GM23338 (cell line): ENCODE results near the gene RCE1. TPM values are rescaled to one million over a fixed set of nuclear protein-coding genes. Genes with fewer than 3 reads are reported as not detected.

Source experiments
- ATAC-seq: fragments of 200-7000 bp; cut with Tn5 transposase; 3 replicates; pipeline ENCODE4 v1.9.1; 2020
- DNase-seq: peaks from one replicate; pipeline ENCODE4 v3.0.0-alpha.2; 2015; ENCODE audit warnings: low spot score
- H2AFZ ChIP-seq: fragments of 200-600 bp; sonication (generic); 2 replicates; pipeline ENCODE4 v1.8.0; 2016; ENCODE audit warnings: antibody characterized with exemption, mild to moderate bottlenecking, moderate library complexity
- H3F3A ChIP-seq: fragments of 200-600 bp; sonication (generic); replicated peaks from 2 replicates; pipeline ENCODE4 v1.8.0; 2017; ENCODE audit warnings: antibody characterized with exemption, mixed run types, low read depth
- H3K27ac ChIP-seq: fragments of 200-600 bp; sonication (generic); 2 replicates; pipeline ENCODE4 v1.6.1; 2016; ENCODE audit warnings: low read depth
- H3K27me3 ChIP-seq: fragments of 200-600 bp; sonication (generic); 2 replicates; pipeline ENCODE4 v1.8.0; 2016; ENCODE audit warnings: mild to moderate bottlenecking, mixed run types, moderate library complexity; ENCODE audit not compliant: insufficient read depth
- H3K36me3 ChIP-seq: fragments of 200-600 bp; sonication (generic); 2 replicates; pipeline ENCODE4 v1.8.0; 2016; ENCODE audit warnings: mild to moderate bottlenecking; ENCODE audit not compliant: insufficient read depth
- H3K4me1 ChIP-seq: fragments of 200-600 bp; sonication (generic); 2 replicates; pipeline ENCODE4 v1.8.0; 2016; ENCODE audit warnings: mild to moderate bottlenecking, moderate library complexity; ENCODE audit not compliant: insufficient read depth
- H3K4me2 ChIP-seq: fragments of 200-600 bp; sonication (generic); 2 replicates; pipeline ENCODE4 v1.7.1; 2017; ENCODE audit warnings: mixed run types
- H3K4me3 ChIP-seq: fragments of 200-600 bp; sonication (generic); 2 replicates; pipeline ENCODE4 v1.6.1; 2016; ENCODE audit warnings: mixed run types
- H3K79me2 ChIP-seq: fragments of 200-600 bp; sonication (generic); replicated peaks from 2 replicates; pipeline ENCODE4 v1.8.0; 2017; ENCODE audit warnings: mild to moderate bottlenecking; ENCODE audit not compliant: insufficient read depth
- H3K9me2 ChIP-seq: fragments of 200-600 bp; sonication (generic); 2 replicates; pipeline ENCODE4 v1.8.0; 2017; ENCODE audit not compliant: insufficient read depth
- H4K20me1 ChIP-seq: fragments of 200-600 bp; sonication (generic); replicated peaks from 2 replicates; pipeline ENCODE4 v1.8.0; 2017; ENCODE audit warnings: mild to moderate bottlenecking; ENCODE audit not compliant: insufficient read depth
- H3K27ac Mint-ChIP-seq: 2 replicates; pipeline ENCODE4 v1.8.0; 2020; ENCODE audit warnings: inconsistent platforms, mild to moderate bottlenecking, moderate library complexity, mixed read lengths
- H3K27me3 Mint-ChIP-seq: 3 replicates; pipeline ENCODE4 v1.8.0; 2022; ENCODE audit warnings: low read depth, mild to moderate bottlenecking, moderate library complexity, mixed read lengths, inconsistent platforms; ENCODE audit not compliant: insufficient read depth, poor library complexity
- H3K36me3 Mint-ChIP-seq: 3 replicates; pipeline ENCODE4 v1.8.0; 2021; ENCODE audit warnings: low read depth, mild to moderate bottlenecking, inconsistent platforms, moderate library complexity, mixed read lengths
- H3K4me1 Mint-ChIP-seq: 3 replicates; pipeline ENCODE4 v1.8.0; 2020; ENCODE audit warnings: mild to moderate bottlenecking, inconsistent platforms, mixed read lengths
- H3K4me3 Mint-ChIP-seq: 3 replicates; pipeline ENCODE4 v1.8.0; 2021; ENCODE audit warnings: moderate library complexity, mild to moderate bottlenecking, inconsistent platforms, mixed read lengths
- H3K9me3 Mint-ChIP-seq: 3 replicates; pipeline ENCODE4 v1.8.0; 2020; ENCODE audit warnings: moderate library complexity, mild to moderate bottlenecking, inconsistent platforms, mixed read lengths
- CREB1 ChIP-seq: fragments of 250-450 bp; sonication (Bioruptor Pico); IDR thresholded peaks from 2 replicates; pipeline ENCODE4 v1.5.0; 2020; ENCODE audit warnings: low read depth, mild to moderate bottlenecking, moderate library complexity
- CTCF ChIP-seq, 2 experiments: fragments of 200-600 bp in 1 of 2; sonication (generic) in 1 of 2; conservative IDR thresholded peaks; 2 replicates each; pipeline versions ENCODE4 v1.5.1 to v1.6.1; 2016 to 2017; ENCODE audit warnings: antibody characterized with exemption in 2 of 2, low read depth in 2 of 2, mild to moderate bottlenecking in 2 of 2, moderate library complexity in 1 of 2
- ETS1 ChIP-seq: IDR thresholded peaks from 2 replicates; pipeline ENCODE4 v1.6.1; 2016; ENCODE audit warnings: antibody characterized with exemption
- EZH2phosphoT487 ChIP-seq: fragments of 200-600 bp; sonication (generic); IDR thresholded peaks from one replicate; pipeline ENCODE4 v1.8.1; 2018; ENCODE audit warnings: antibody characterized with exemption; ENCODE audit not compliant: unreplicated experiment
- JUNB ChIP-seq: IDR thresholded peaks from one replicate; pipeline ENCODE4 v1.6.1; 2016; ENCODE audit warnings: antibody characterized with exemption; ENCODE audit not compliant: unreplicated experiment
- NANOG ChIP-seq: IDR thresholded peaks from 2 replicates; pipeline ENCODE4 v1.6.1; 2016; ENCODE audit warnings: antibody characterized with exemption, borderline replicate concordance
- POLR2AphosphoS5 ChIP-seq: IDR thresholded peaks from 2 replicates; pipeline ENCODE4 v1.6.1; 2016; ENCODE audit warnings: antibody characterized with exemption, low read depth
- REST ChIP-seq: IDR thresholded peaks from one replicate; pipeline ENCODE4 v1.6.1; 2018; ENCODE audit warnings: antibody characterized with exemption; ENCODE audit not compliant: unreplicated experiment
- STAT1 ChIP-seq: IDR thresholded peaks from one replicate; pipeline ENCODE4 v1.6.1; 2016; ENCODE audit warnings: antibody characterized with exemption; ENCODE audit not compliant: unreplicated experiment
- ZNF114 ChIP-seq: fragments of 250-450 bp; sonication (Bioruptor Pico); IDR thresholded peaks from 2 replicates; pipeline ENCODE4 v1.5.0; 2020; ENCODE audit warnings: mild to moderate bottlenecking, moderate library complexity
- ZNF331 ChIP-seq: fragments of 250-450 bp; sonication (Bioruptor Pico); IDR thresholded peaks from 2 replicates; pipeline ENCODE4 v1.5.0; 2020; ENCODE audit warnings: low read depth, mild to moderate bottlenecking, moderate library complexity
- ZNF462 ChIP-seq: fragments of 250-450 bp; sonication (Bioruptor Pico); IDR thresholded peaks from 2 replicates; pipeline ENCODE4 v1.5.0; 2020; ENCODE audit warnings: mild to moderate bottlenecking, moderate library complexity
- polyA plus RNA-seq: library from polyadenylated mRNA; unstranded; fragments of >200 nt; fragmentation: Nextera tagmentation; extraction: Ambion mirVana; gene quantifications from 2 replicates; pipeline ENCODE4 v1.2.1, GENCODE V29; 2016
- total RNA-seq: library from RNA; depleted of rRNA; stranded (reverse); fragments of >200 nt; shearing (Covaris generic); gene quantifications from 2 replicates; pipeline ENCODE4 v1.2.3, GENCODE V29; 2014

Gene RCE1
- total and polyA plus RNA-seq, 2 experiments from 2014 or later, result 27.8 to 55.1 TPM

GRCh38 chr11:66820381-66820780, 22.9 kb upstream of the RCE1 start:
- Histone ChIP-seq H3F3A (no peaks in the 10 kb centered on the region), H3K27me3 (no peaks in the 10 kb centered on the region), H3K79me2 (no peaks in the 10 kb centered on the region), H3K27ac (no peak overlapping the region), H3K9me2 (no peaks in the 10 kb centered on the region), H4K20me1 (no peaks in the 10 kb centered on the region), H2AFZ (no peak overlapping the region), H3K4me1 (no peaks in the 10 kb centered on the region), H3K4me2 (no peak overlapping the region), H3K36me3 (no peaks in the 10 kb centered on the region), H3K4me3 (no peak overlapping the region)
- Mint-ChIP-seq H3K9me3 (no peaks in the 10 kb centered on the region), H3K4me1 (no peaks in the 10 kb centered on the region), H3K27me3 (no peaks in the 10 kb centered on the region), H3K36me3 (no peaks in the 10 kb centered on the region), H3K27ac (no peak overlapping the region), H3K4me3 (no peak overlapping the region)
- DNase-seq (no peak), ATAC-seq (no peak)
- TF ChIP-seq STAT1, result no peak
- no peak for TF ChIP-seq JUNB
- no peak for TF ChIP-seq NANOG
- no peak for TF ChIP-seq ETS1
- no peak for TF ChIP-seq ZNF462
- no peak for TF ChIP-seq CTCF (conservative IDR thresholded peaks at IDR 0.05; ENCODE audit: low read depth in 2 of 2)
- no peak for TF ChIP-seq REST
- TF ChIP-seq POLR2AphosphoS5, result no peak
- no peak for TF ChIP-seq EZH2phosphoT487
- TF ChIP-seq CREB1 (CRISPR knock-in tag), result no peak
- TF ChIP-seq ZNF331 (CRISPR knock-in tag), result no peak
- TF ChIP-seq ZNF114, result no peak
